HEK293 (cell line): Measurements from ENCODE around the gene BBS10.

ENCODE experiments used
- CTCF ChIA-PET: fragments of 350-600 bp; formaldehyde crosslinking; extraction: SDS; loops from one replicate; lab custom pipeline; 2021; ENCODE audit warnings: antibody characterized with exemption; lab: Yijun Ruan, JAX
- POLR2A ChIA-PET: fragments of 300-600 bp; formaldehyde crosslinking; extraction: SDS; loops from one replicate; lab custom pipeline; 2020; ENCODE audit warnings: antibody characterized with exemption, inconsistent platforms; lab: Yijun Ruan, JAX
- H3K27ac ChIP-seq: fragments of 200-500 bp; sonication (Bioruptor generic); 2 replicates; pipeline ENCODE4 v1.5.1; 2014; ENCODE audit warnings: low read depth, low read length, control low read depth, inconsistent platforms; ENCODE audit errors: extremely low read depth
- H3K36me3 ChIP-seq, 2 experiments: fragments of 200-500 bp in 1 of 2; sonication (Bioruptor generic) in 1 of 2; 1 replicate in 1 of 2; 2 replicates in 1 of 2; pipeline ENCODE4 v1.5.1; 2014 to 2017; ENCODE audit warnings: inconsistent platforms in 2 of 2, low read length in 2 of 2; ENCODE audit not compliant: control insufficient read depth in 2 of 2, insufficient read depth in 1 of 2
- H3K4me1 ChIP-seq: fragments of 200-500 bp; sonication (Bioruptor generic); 2 replicates; pipeline ENCODE4 v1.5.1; 2014; ENCODE audit warnings: mild to moderate bottlenecking, low read length, inconsistent platforms; ENCODE audit not compliant: control insufficient read depth, insufficient read depth
- H3K4me3 ChIP-seq: 2 replicates; pipeline ENCODE4 v1.5.1; 2011; ENCODE audit warnings: low read depth, mild to moderate bottlenecking, control low read depth, low read length, moderate library complexity
- H3K9me3 ChIP-seq: fragments of 200-500 bp; sonication (Bioruptor generic); 2 replicates; pipeline ENCODE4 v1.5.1; 2014; ENCODE audit warnings: low read depth, low read length, inconsistent platforms; ENCODE audit not compliant: control insufficient read depth, insufficient read depth
- GLI4 ChIP-seq: fragments of 450-650 bp; formaldehyde crosslinking; IDR thresholded peaks from 2 replicates; pipeline ENCODE4 v1.5.1; 2016; ENCODE audit warnings: missing biosample characterization, missing genetic modification characterization
- GLIS2 ChIP-seq: fragments of 450-650 bp; formaldehyde crosslinking; IDR thresholded peaks from 2 replicates; pipeline ENCODE4 v1.5.1; 2016; ENCODE audit warnings: missing biosample characterization, missing genetic modification characterization
- HOXC10 ChIP-seq: sonication (generic); formaldehyde crosslinking; IDR thresholded peaks from 2 replicates; pipeline ENCODE4 v1.8.1; 2023; ENCODE audit warnings: mild to moderate bottlenecking, missing genetic modification reagents
- HOXD13 ChIP-seq: sonication (generic); formaldehyde crosslinking; IDR thresholded peaks from 2 replicates; pipeline ENCODE4 v1.8.0; 2022; ENCODE audit warnings: missing genetic modification reagents, borderline replicate concordance
- MEIS1 ChIP-seq: sonication (generic); formaldehyde crosslinking; IDR thresholded peaks from 2 replicates; pipeline ENCODE4 v1.8.1; 2022; ENCODE audit warnings: missing genetic modification reagents, mild to moderate bottlenecking, borderline replicate concordance
- SALL2 ChIP-seq: fragments of 450-650 bp; formaldehyde crosslinking; IDR thresholded peaks from 2 replicates; pipeline ENCODE4 v1.5.0; 2017; ENCODE audit warnings: missing biosample characterization, mild to moderate bottlenecking, missing genetic modification characterization, borderline replicate concordance
- SETDB1 ChIP-seq: IDR thresholded peaks from one replicate; pipeline ENCODE4 v1.6.1; 2017; ENCODE audit warnings: mild to moderate bottlenecking, low read length, moderate library complexity, mixed read lengths; ENCODE audit not compliant: insufficient read length
- ZBTB17 ChIP-seq: fragments of 450-650 bp; formaldehyde crosslinking; IDR thresholded peaks from 2 replicates; pipeline ENCODE4 v1.5.1; 2016; ENCODE audit warnings: missing biosample characterization, missing genetic modification characterization
- ZNF155 ChIP-seq: fragments of 450-650 bp; formaldehyde crosslinking; IDR thresholded peaks from 2 replicates; pipeline ENCODE4 v1.5.1; 2016; ENCODE audit warnings: missing biosample characterization, missing genetic modification characterization
- ZNF292 ChIP-seq: fragments of 450-650 bp; formaldehyde crosslinking; IDR thresholded peaks from 2 replicates; pipeline ENCODE4 v1.5.1; 2016; ENCODE audit warnings: low read depth, missing biosample characterization, missing genetic modification characterization, borderline replicate concordance
- ZNF302 ChIP-seq: fragments of 450-650 bp; formaldehyde crosslinking; IDR thresholded peaks from 2 replicates; pipeline ENCODE4 v1.5.1; 2016; ENCODE audit warnings: missing biosample characterization, missing genetic modification characterization, low read depth
- ZNF354C ChIP-seq: fragments of 450-650 bp; formaldehyde crosslinking; IDR thresholded peaks from 2 replicates; pipeline ENCODE4 v1.5.1; 2016; ENCODE audit warnings: missing biosample characterization, missing genetic modification characterization, low read depth, borderline replicate concordance
- ZNF416 ChIP-seq: fragments of 450-650 bp; formaldehyde crosslinking; IDR thresholded peaks from 2 replicates; pipeline ENCODE4 v1.5.1; 2016; ENCODE audit warnings: missing biosample characterization, missing genetic modification characterization
- ZNF433 ChIP-seq: fragments of 450-650 bp; formaldehyde crosslinking; IDR thresholded peaks from 2 replicates; pipeline ENCODE4 v1.5.1; 2016; ENCODE audit warnings: missing biosample characterization, missing genetic modification characterization, low read depth
- ZNF501 ChIP-seq: fragments of 450-650 bp; formaldehyde crosslinking; IDR thresholded peaks from 2 replicates; pipeline ENCODE4 v1.5.1; 2016; ENCODE audit warnings: missing biosample characterization, missing genetic modification characterization
- ZNF548 ChIP-seq: fragments of 450-650 bp; formaldehyde crosslinking; IDR thresholded peaks from 2 replicates; pipeline ENCODE4 v1.5.1; 2016; ENCODE audit warnings: missing biosample characterization, missing genetic modification characterization
- ZNF571 ChIP-seq: fragments of 450-650 bp; formaldehyde crosslinking; IDR thresholded peaks from 2 replicates; pipeline ENCODE4 v1.5.0; 2017; ENCODE audit warnings: missing biosample characterization, missing genetic modification characterization
- ZNF610 ChIP-seq: fragments of 450-650 bp; formaldehyde crosslinking; IDR thresholded peaks from 2 replicates; pipeline ENCODE4 v1.5.1; 2016; ENCODE audit warnings: missing biosample characterization, missing genetic modification characterization, borderline replicate concordance
- ZNF621 ChIP-seq: fragments of 450-650 bp; formaldehyde crosslinking; IDR thresholded peaks from 2 replicates; pipeline ENCODE4 v1.5.1; 2017; ENCODE audit warnings: missing biosample characterization, missing genetic modification characterization
- ZNF626 ChIP-seq: fragments of 450-650 bp; sonication (Bioruptor Pico); formaldehyde crosslinking; IDR thresholded peaks from 2 replicates; pipeline ENCODE4 v1.5.1; 2018; ENCODE audit warnings: missing biosample characterization, missing genetic modification characterization, inconsistent platforms
- ZXDB ChIP-seq: fragments of 450-650 bp; formaldehyde crosslinking; IDR thresholded peaks from 2 replicates; pipeline ENCODE4 v1.5.1; 2016; ENCODE audit warnings: missing biosample characterization, missing genetic modification characterization
- TF ChIP-seq, protein P1 (sequence below): fragments of 450-650 bp; formaldehyde crosslinking; IDR thresholded peaks from 2 replicates; pipeline ENCODE4 v1.5.1; 2016; ENCODE audit warnings: missing biosample characterization, missing genetic modification characterization, borderline replicate concordance
- TF ChIP-seq, protein P2 (sequence below): fragments of 450-650 bp; formaldehyde crosslinking; IDR thresholded peaks from 2 replicates; pipeline ENCODE4; 2016; ENCODE audit warnings: missing biosample characterization, missing genetic modification characterization

The BBS10 gene

DNA sequence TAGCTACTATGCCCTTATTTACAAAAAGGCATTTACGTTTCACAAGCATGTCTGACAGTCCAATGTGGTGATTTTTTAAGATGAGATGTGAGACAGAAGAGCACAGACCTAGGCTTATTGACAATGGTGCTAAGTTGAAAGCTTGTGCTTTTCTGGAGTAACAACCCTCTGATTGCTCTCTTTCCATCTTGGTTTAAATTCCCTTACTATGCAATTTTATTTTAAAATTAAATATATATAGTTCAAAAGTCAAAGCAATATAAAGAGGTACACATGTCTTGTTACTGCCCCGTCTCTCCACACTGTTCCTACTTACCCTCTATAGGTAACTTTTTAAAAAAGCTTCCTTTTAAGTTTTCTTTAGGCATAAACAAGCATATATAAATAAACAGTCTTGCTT, 39.4 kb upstream of the BBS10 start (continued):
- TF ChIP-seq MEIS1 (CRISPR knock-in tag), result no peak
- TF ChIP-seq, protein P1, sequence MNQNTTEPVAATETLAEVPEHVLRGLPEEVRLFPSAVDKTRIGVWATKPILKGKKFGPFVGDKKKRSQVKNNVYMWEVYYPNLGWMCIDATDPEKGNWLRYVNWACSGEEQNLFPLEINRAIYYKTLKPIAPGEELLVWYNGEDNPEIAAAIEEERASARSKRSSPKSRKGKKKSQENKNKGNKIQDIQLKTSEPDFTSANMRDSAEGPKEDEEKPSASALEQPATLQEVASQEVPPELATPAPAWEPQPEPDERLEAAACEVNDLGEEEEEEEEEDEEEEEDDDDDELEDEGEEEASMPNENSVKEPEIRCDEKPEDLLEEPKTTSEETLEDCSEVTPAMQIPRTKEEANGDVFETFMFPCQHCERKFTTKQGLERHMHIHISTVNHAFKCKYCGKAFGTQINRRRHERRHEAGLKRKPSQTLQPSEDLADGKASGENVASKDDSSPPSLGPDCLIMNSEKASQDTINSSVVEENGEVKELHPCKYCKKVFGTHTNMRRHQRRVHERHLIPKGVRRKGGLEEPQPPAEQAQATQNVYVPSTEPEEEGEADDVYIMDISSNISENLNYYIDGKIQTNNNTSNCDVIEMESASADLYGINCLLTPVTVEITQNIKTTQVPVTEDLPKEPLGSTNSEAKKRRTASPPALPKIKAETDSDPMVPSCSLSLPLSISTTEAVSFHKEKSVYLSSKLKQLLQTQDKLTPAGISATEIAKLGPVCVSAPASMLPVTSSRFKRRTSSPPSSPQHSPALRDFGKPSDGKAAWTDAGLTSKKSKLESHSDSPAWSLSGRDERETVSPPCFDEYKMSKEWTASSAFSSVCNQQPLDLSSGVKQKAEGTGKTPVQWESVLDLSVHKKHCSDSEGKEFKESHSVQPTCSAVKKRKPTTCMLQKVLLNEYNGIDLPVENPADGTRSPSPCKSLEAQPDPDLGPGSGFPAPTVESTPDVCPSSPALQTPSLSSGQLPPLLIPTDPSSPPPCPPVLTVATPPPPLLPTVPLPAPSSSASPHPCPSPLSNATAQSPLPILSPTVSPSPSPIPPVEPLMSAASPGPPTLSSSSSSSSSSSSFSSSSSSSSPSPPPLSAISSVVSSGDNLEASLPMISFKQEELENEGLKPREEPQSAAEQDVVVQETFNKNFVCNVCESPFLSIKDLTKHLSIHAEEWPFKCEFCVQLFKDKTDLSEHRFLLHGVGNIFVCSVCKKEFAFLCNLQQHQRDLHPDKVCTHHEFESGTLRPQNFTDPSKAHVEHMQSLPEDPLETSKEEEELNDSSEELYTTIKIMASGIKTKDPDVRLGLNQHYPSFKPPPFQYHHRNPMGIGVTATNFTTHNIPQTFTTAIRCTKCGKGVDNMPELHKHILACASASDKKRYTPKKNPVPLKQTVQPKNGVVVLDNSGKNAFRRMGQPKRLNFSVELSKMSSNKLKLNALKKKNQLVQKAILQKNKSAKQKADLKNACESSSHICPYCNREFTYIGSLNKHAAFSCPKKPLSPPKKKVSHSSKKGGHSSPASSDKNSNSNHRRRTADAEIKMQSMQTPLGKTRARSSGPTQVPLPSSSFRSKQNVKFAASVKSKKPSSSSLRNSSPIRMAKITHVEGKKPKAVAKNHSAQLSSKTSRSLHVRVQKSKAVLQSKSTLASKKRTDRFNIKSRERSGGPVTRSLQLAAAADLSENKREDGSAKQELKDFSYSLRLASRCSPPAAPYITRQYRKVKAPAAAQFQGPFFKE (tag by site-specific recombination), result no peak
- TF ChIP-seq HOXD13, result no peak

DNA sequence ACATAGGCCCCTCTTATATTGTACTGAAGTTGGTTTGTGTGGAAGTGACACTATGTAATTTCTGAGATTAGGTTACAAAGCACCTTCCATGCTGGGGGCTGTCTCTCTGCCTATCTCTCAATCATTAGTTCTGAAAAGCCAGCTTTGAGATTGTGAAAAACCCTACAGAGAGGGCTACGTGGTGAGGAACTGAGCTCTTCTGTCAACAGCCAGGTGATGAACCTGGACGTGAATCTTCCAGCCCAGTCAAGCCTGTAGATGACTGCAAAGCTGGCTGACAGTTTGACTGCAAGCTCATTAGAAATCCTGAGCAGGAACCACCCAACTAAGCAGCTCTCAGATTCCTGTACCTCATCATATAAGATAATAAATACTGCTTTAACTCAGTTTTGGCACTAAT, 36.3 kb upstream of the BBS10 start:
- Histone ChIP-seq H3K4me3 (no peak overlapping the region), H3K4me1 (peaks cover 8% of the 10 kb centered on the region), H3K27ac (no peak overlapping the region), H3K9me3 (no peaks in the 10 kb centered on the region), H3K36me3 (peaks cover 8 to 25% of the 10 kb centered on the region in 2 experiments; a peak in 2 of 3 replicates)
- CTCF ChIA-PET, result interaction anchor here (0.6 kb wide), 1 partner anchor 12 kb away, joined by 4 read pairs; no protein-coding TSS in a partner anchor
- TF ChIP-seq GLI4 (tag by site-specific recombination) (no peak), ZNF433 (no peak), ZNF621 (no peak), ZNF416 (tag by site-specific recombination) (no peak), GLIS2 (tag by site-specific recombination) (no peak), ZNF354C (tag by site-specific recombination) (no peak)
- TF ChIP-seq, protein P2, sequence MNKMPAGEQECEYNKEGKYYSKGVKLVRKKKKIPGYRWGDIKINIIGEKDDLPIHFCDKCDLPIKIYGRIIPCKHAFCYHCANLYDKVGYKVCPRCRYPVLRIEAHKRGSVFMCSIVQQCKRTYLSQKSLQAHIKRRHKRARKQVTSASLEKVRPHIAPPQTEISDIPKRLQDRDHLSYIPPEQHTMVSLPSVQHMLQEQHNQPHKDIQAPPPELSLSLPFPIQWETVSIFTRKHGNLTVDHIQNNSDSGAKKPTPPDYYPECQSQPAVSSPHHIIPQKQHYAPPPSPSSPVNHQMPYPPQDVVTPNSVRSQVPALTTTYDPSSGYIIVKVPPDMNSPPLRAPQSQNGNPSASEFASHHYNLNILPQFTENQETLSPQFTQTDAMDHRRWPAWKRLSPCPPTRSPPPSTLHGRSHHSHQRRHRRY (tag by site-specific recombination), result no peak
- POLR2A ChIA-PET, result no interaction called here

DNA sequence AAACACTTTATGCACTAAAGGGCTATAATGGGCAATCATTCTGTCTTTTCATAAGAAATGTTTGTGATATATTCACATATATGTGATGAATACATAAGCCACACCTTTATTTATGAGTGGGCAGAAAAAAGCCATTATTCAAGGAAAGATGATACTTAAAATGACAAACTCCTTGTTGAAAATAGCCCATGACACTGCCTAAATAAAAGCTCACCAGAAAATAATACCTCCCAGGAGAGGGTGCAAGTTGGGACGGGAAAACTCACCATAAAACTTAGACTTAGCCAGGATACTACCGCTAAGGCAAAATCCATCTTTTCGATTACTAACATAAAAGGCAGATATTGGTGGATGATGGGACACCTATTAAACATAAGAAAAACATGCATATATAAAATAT, 35.8 kb upstream of the BBS10 start:
- no peaks in the 10 kb centered on the region for H3K9me3 ChIP-seq
- ChIA-PET POLR2A (no interaction called here), CTCF (no interaction called here)
- no peak for TF ChIP-seq ZNF571 (tag by site-specific recombination)
- H3K4me1 ChIP-seq, result peaks cover 8% of the 10 kb centered on the region
- H3K4me3 ChIP-seq, result no peak overlapping the region
- no peak overlapping the region for H3K27ac ChIP-seq
- peaks cover 8 to 19% of the 10 kb centered on the region in 2 experiments; a peak in 2 of 3 replicates for H3K36me3 ChIP-seq

DNA sequence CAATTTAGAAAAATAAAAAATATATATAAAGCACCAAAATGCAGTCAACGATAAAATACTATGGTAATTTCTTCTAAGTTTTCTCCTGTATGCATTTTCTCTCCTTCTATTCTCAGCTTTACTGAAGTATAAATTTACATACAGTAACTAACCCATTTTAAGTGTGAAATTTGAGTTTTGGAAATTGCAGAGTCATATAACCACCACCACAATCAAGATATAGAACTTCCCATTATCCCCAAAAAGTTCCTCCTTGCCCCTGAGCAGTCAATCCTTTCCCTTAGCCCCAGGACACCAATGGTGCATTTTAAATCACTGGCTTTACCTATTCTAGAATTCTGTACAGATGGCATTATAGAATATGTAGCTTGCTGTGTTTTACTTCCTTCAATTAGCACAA, 31.0 kb upstream of the BBS10 start:
- Histone ChIP-seq H3K4me3 (no peak overlapping the region), H3K36me3 (peaks cover 5 to 26% of the 10 kb centered on the region in 2 experiments), H3K9me3 (no peaks in the 10 kb centered on the region), H3K27ac (no peak overlapping the region), H3K4me1 (no peaks in the 10 kb centered on the region)
- ChIA-PET CTCF (no interaction called here), POLR2A (no interaction called here)
- TF ChIP-seq ZNF292 (tag by site-specific recombination) (no peak), ZBTB17 (tag by site-specific recombination) (no peak), ZNF626 (tag by site-specific recombination) (no peak), ZXDB (no peak), ZNF548 (no peak), ZNF155 (tag by site-specific recombination) (no peak), ZNF302 (tag by site-specific recombination) (no peak), SETDB1 (no peak), SALL2 (no peak), HOXC10 (no peak), ZNF501 (tag by site-specific recombination) (no peak), ZNF610 (tag by site-specific recombination) (no peak)
